ENCODE measurements around the gene ACVR1B.

ACVR1B gene

DNA sequence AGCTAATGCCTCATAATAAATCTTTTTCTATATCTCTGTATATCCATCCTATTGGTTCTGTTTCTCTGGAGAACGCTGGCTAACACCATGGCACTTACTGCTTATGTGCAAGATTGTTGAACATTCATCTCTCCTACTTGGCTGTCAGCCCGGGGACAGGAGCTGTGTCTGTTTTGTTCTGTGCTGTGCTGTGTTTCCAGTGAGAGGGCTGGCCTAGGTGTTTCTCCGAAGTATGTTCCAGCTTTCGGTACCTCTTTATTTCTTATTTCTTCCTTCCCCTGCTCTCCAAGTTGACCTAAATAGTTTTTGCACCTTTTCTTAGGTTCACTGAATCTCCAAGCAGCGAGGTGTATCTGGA lies 80.9 kb downstream of the ACVR1B start:
- TF ChIP-seq CTCF (IDR thresholded peaks at IDR 0.05; ENCODE audit: low read depth, low read length, missing control alignments) = no peak
- DNase-seq (ENCODE audit: extremely low read depth, low read depth) = no peak
- peak overlapping the region; percentile 24 for H3K4me3 ChIP-seq (replicated peaks; ENCODE audit: low read depth, low read length)

DNA sequence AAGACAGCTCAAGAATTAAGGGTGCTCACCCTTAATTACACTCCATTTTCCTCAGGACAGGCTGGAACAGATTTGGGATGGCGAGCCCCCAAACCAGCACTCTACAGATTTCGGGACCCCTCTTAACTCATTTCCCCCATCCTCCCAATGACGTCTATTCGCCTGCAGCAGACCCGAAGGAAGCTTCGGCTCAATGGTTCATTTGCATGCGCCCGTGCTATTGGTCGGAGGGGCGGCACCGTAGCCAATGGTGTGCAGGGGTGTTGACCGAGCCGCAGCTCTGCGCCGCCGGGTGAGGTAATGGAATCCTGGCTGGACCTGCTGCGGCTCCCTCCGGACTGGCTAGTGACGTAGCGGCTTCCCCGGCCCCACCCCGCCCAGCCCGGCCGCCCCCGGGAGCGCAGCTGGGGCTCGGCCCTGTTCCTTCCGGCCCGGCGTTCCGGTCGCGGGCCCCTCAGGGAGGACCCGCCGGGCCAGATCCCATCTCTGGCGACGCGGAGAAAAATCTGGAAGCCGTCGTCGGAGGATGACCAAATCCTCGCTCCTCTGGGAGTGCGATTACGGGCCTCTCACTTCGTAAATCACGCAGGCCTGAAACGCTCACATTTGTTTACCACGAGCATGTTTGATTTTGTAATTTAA lies 81.4 kb downstream of the ACVR1B start:
- peak overlapping the region; percentile 24 for H3K4me3 ChIP-seq (replicated peaks; ENCODE audit: low read depth, low read length)
- TF ChIP-seq CTCF (IDR thresholded peaks at IDR 0.05; ENCODE audit: low read depth, low read length, missing control alignments) = no peak
- peak; percentile 83 for DNase-seq (ENCODE audit: extremely low read depth, low read depth)

- no peak for TF ChIP-seq CTCF (IDR thresholded peaks at IDR 0.05; ENCODE audit: low read depth, low read length, missing control alignments)
Measured at GRCh38 chr12:52033446-52034140, 82.1 kb downstream of the ACVR1B start.

GRCh38 chr12:52035190-52035589 lies 83.7 kb downstream of the ACVR1B start:
- no peak for DNase-seq (ENCODE audit: extremely low read depth, low read depth)
- no peak for TF ChIP-seq CTCF (IDR thresholded peaks at IDR 0.05; ENCODE audit: low read depth, low read length, missing control alignments)
- no peak overlapping the region for H3K4me3 ChIP-seq (replicated peaks; ENCODE audit: low read depth, low read length)

More at GRCh38 chr12:52033446-52034140, 82.1 kb downstream of the ACVR1B start:
- no peak for DNase-seq (ENCODE audit: extremely low read depth, low read depth)
- peak overlapping the region; percentile 22 for H3K4me3 ChIP-seq (replicated peaks; ENCODE audit: low read depth, low read length)

- no peak overlapping the region for H3K4me3 ChIP-seq (replicated peaks; ENCODE audit: low read depth, low read length)
- no peak for DNase-seq (ENCODE audit: extremely low read depth, low read depth)
- TF ChIP-seq CTCF (IDR thresholded peaks at IDR 0.05; ENCODE audit: low read depth, low read length, missing control alignments) = no peak
Measured at GRCh38 chr12:52035926-52036325, 84.4 kb downstream of the ACVR1B start.

- peak overlapping the region; percentile 34 for H3K4me3 ChIP-seq (replicated peaks; ENCODE audit: low read depth, low read length)
- no peak for TF ChIP-seq CTCF (IDR thresholded peaks at IDR 0.05; ENCODE audit: low read depth, low read length, missing control alignments)
- no peak for DNase-seq (ENCODE audit: extremely low read depth, low read depth)
Measured at GRCh38 chr12:52036587-52037171, 85.2 kb downstream of the ACVR1B start.

Measured in HFF-Myc (cell line).